ENCODE results near the gene C9orf50.
"Not testable (repeated sequence)": the region's sequence is repeated elsewhere in the genome, so short reads cannot be mapped to it uniquely, and the experiment has no call there.

Gene C9orf50

DNA sequence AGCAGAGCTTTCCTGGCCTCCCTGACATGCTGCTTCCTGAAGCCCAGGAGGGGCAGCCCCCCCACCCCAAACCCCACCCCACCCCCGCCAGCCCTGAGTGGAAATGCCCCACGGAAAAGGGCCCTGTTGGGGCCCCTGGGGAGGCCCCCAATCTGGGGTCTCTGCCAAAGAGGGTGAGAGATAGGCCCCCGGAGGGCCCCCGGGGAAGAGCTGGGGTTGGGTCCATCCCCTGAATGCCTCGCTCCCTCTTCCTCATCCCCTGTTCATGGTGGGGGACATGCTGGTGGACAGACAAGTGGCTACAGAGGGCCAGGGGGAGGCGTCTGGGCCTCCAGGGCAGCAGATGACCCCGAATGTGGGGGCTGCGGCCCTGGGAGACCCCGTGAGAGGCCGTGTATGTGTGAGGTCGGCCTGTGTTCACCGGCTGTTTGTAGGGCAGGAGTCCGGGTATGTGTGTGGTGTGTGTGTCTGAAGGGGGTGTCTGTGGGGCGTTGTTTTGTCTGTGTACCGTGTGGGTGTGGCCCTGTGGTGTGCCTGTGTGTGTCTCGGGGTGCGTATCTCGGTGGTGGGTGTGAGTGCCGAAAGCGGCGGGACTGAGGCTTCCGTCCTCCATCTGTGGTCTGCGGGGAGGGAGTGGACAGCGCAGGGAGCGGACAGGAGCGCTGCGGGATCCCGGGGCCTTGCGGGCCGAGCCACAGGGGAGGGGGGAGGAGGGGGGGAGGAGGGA, 11.3 kb downstream of the C9orf50 start:
- DNase-seq = peak; percentile 84

DNA sequence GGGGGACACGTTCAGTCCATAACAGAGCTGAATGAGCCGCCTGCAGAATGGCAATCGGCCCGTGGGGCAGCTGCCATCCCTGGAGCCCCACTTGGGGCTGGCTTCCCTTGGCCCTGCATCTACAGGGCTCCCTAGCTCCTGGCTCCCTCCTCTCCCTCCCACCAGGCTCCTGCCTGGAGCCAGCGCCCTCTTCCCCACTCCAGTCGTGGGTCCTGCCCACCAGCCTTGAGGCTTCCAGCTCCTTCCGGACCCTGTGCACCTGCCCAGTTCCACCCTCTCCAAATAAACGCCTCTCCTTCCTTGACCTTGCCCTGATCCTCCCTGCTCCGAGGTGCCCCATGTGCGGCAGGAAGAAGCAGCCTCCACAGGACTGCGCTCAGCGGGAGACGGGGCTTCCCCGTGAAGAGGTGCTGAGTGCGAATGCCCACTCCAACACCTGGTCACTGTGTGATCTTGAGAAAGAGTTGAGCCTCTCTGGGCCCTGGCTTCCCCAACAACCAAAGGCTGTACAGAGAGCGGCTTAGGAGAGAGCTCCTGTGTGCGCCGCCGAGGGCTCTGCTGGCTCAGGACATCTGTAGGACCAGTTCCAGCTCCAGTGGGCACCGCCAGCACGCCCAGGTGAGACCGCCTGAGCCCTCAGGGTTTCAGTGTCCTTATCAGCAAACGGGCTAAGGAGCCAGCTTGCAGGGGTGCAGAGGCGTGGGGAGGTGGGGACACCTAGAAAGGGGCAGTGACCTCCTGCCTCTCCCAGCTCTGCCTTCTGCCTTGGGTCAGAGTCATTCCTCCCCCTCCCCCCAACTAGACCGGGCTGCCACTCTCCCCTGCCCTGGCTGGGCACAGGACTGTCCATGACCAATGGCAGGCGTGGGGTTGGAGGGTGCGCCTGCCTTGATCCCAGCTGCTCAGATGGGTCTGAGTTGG, 12.1 kb downstream of the C9orf50 start:
- DNase-seq = no peak

DNA sequence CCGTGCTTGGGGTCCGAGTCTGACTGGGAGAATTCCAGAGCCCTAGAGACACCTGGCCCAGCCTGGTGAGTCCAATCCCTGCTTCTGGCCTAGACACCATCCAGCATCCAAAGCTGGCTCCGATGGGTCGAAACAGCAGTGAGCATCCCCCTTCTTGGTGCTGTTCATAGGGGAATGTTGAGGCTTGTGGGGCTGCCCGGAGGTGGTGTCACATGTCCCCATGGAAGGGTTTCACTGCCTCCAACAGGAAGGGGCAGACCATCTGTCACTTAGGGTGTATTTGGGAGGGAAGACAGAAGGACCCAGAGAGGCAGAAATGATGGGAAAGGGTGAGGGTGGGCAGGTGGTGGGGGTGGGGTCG, 13.9 kb downstream of the C9orf50 start:
- no peak for DNase-seq

DNA sequence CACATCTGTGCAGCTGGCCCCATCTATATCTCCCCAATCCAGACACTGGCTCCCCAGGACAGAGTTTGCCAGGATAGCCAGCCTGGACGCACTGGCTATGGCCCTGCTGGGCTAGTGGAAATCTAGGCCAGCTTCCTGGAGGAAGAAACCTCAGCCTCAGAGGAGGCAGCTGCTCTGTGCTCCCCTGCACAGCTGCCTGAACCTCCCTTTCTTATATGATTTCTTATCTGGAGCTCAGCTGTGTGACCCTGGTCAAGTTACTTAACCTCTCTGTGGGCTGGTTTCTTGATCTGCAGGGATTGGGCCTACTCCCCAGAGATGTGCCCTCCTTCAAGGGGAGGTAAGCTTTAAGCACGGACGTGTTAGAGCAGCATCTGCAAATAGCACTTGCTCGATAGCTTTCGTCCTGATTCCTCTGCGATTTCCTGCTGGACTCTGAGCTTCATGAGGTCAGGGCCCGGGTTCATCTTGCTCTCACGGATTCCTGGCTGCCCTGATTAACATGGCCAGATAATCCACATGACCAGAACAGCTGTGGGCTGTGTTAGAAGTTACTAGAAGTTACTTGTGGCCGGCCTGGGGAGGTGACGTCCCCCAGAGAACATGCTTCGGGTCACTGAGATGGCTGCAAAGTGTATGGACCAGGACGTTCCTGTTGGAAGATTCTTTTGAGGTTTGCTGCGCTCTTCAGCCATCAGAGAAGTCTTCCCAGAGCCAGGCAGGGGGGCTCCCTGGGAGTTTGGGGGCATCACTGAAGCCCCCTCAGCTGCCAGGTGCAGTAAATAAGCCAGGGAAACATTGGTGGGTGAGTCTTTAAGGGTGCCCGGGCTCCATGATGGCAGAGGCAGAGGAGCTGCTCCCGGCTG, 14.5 kb downstream of the C9orf50 start:
- no peak for DNase-seq

DNA sequence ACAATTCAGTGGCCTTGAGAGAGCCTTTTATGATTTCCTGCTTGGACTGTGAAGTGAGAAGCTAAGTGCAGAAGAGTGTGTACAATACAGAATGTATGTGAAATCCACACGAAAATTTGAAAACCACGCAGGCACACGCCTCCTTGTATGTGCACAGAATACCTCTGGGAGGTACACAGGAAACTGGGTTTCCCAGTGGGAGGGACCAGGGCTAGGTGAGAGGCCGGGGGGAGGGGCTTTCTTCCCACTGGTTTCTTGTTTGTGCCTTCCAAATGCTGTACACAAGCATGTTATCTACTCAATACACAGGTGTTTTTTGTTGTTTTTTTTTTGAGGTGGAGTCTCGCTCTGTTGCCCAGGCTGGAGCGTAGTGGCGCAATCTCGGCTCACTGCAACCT, 16.1 kb downstream of the C9orf50 start:
- DNase-seq = no peak

DNA sequence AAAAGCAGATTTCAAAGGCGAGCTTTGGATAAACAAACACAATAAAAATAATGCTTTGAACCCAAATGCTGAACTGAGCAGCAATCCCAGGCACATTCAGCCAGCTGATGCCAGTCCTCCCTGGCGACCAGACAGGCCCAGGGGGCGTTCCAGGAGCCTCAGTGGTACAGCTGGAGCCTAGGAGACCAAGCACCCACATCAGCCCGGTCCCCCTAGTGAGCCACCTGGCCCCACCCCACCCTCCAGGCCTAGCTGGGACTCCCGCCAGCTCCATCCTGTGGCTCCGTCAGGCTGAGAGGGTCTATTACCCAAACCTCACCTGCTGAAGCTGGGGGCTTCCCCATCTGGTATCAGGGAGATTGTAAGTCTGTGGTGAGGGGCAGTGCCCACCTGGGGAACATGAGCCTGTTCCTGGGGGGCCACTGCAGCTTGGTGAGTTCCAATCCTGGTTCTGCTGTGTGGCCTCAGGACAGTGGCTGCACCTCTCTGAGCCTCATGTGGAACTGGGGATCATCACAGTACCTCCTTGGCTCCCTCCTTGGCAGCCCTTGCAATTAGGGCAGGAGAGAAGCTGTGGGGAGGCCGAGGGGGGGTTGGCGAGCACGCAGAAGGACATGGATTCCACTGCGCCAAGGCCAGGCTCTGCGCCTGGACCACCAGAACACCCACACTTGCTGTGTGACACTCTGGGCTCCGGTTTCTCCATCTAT, 16.7 kb downstream of the C9orf50 start:
- DNase-seq = no peak

DNA sequence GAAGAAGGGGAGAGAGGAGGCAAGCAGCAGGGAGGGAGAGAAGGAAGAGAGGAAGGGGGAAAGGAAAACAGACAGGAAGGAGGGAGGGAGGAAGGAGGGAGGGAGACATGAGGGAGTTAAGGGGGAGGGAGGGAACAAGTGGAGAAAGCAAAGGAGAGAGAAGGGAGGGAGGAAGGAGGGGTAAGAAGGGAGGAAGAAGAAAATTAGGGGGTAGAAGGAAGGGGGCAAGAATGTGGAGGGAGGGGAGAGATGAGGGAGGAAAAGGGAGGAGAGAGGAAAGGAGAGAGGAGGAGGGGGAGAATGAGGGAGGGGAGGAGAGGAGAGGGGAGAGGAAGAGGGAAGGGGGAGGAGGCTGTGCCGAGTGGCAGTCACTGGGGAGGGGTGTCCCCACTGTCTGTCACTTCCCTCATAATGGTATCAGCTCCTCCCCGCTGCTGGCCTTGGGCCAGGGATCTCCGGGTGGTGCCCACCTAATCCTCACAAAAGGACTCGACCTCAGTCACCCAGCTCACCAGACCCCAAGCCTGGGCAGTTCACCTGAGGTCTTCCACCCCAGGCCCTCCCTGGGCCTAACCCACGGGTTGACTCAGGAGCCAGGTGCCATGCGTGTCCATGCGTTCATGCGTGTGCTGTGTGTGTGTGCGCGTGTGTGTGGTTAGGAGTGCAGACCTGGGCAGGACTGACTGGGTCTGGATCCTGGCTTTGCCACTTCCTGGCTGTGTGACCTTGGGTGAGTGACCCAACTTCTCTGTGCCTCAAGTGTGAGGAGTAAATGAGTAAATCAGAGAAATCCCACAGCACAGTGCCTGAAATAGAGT, 18.1 kb downstream of the C9orf50 start:
- no peak for DNase-seq

DNA sequence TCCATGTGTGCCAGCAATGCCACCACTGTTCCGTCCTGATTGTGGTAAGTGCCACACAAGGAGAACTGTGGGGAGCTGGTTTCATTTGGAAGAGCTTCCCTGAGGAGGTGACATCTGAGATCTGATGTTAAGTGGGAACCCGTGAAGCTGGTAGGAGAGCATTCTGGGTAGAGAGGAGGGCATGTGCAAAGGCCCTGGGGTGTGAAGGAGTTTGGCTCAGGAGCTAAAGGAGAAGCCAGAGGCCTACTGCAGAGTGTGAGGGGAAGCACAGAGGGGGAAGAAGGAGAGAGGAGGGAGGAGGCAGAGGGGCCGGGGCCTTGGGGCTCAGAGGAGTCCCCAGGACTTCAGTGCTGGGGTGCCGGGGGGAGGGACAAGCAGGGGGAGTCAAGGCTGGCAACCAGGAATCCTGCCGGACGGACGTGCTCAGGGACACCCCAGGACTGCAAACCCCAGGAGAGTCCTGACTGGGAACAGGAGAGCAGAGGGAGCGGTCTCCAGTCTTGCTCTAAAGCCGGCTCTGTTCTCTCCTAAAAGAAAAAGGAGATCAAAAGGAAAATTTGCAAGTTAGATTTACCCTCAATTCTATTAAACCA, 19.7 kb downstream of the C9orf50 start:
- DNase-seq = no peak

DNA sequence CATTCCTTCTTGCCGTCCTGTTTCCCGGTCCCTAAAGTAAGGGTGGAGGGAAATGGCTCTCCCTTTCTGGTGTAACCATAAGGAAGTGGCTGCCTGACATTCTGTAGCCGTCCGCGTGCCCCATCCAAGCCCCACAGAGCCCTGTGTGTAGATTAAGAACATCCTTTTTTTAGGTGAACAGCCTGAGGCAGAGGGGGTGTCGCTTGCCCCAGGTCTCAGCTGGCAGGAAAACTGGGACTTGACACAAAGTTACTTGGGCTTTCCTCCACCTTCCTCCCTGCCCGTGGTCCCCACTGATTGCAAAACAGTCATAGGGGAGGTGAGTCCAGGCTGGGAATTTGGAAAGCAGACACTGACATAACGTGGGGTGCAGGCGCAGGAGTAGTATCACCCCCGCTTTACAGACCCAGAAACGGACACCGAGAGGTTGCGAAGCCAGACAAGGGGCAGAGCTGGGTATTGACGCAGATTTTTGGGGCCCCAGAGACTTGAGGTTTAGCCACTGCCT, 22.8 kb downstream of the C9orf50 start:
- DNase-seq = no peak

DNA sequence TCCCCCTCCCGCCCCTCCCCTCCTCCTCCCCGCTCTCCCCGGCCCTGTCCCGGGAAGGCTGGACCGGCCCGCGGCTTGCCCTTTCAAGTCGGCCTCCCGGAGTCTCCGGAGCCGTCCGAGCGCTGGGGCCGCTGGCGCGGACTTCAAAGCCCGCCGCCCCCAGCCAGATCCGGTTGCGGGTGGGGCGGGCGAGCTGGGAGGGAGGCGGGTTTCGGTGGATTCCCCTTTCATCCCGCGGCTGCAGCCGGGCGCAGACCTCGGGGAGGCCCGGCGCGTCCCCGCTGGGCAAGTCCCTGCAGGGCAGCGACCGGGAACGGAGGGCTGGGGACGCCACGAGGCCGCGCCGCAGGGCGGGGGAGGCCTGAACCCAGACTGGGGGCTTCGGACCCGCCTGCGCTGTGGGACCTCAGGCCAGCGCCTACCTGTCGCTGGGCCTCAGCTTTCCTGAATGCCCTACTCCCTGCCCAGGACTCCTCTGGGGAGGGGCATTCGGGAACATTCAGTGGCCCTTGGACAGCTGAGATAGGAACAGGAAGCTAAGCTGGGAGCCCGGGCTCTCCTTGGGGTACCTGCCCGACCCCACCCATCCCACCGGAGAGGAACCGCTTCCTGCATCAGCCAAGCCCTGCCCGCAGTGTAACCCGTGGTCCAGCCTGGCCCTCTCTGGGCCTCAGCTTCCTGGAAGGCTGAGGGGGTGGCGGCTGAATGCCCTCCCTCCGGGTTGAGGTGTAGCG, 23.4 kb downstream of the C9orf50 start:
- DNase-seq = peak; percentile 18 to 47

DNA sequence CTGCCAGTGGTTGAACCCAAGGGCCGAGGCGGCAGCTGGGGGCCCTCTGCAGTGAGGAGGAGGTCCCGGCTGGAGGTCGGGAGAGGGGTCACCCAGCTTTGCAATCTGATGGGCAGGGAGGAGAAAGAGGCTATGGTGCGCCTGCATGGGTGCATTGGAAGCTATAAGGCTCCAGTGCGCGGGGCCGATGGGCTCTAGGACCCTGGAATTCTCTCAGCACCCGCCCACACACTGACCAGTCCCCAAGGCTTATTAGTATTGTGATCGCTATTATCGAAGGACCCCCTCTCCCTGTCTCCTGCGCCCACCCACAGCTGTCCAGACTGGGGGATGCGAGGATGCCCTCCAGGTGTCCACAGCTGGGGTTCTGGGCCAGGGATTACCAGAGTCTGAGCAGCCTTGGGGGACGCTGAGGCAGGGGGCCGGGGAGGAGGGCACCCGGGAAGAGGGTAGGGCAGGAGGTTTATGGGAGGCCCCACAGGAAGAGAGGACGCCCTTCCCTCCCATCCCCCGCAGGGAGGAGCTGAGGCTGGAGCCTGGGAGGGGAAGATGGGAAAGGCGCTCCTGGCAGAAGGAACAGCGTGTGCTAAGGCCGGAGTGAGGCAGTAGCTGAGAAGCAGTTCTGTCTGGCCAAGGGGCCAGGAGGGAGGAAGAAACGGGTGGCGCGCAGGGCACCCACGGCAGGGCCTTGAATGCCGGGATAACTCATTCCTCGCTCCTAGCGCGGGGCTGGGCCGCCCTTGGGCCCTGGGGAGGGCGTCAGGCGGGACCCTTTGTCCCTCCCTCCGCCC, 24.2 kb downstream of the C9orf50 start:
- no peak for DNase-seq

DNA sequence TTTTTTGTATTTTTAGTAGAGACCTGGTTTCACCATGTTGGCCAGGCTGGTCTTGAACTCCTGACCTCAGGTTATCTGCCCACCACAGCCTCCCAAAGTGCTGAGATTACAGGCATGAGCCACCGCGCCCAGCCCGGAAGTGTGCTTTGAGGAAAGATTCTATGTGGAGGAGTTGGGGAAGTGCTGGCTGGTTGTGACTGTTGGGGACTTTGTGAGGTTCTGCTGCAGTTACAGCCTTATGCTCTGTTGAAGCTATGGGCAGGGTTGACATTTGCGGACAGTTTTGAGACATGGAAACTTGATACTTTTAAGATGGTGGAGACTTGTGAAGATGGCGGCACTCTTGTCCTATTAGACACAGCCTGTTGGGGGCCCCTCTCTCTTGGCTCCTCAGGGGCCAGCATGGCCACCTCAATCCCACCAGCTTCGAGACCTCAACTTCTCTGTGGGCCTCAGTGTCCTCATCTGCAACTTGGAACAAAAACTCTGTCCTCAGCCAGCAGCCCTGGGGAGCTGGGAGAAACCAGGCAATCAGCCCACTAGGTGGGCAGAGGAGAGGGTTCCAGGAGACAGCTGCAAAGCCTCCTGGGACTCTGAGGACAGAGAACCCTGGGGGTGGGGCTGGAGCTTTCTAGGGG, 24.9 kb downstream of the C9orf50 start:
- peak in 1 of 2 donors; percentile 30 for DNase-seq

DNA sequence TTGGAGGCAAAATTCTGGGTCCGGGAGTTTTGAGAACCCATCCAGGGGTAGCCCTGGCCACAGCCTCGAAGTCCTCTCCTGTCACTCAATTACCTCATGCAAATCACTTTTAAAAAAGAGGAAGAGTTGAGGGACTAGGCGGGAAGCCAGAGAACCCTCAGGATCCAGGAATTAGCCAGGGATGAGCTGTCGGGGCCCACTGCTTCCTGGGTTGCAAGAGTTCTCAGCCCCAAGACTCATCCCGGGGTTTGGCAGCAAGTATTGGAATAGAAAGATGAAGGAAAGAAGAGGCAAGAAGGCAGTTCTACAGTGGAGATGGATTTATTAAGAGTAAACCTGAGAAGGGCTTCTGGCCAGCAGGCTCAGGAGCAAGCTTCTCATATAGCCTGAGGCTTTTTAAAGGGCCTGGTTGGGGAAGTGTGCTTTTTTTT, 25.6 kb downstream of the C9orf50 start:
- DNase-seq = no peak

DNA sequence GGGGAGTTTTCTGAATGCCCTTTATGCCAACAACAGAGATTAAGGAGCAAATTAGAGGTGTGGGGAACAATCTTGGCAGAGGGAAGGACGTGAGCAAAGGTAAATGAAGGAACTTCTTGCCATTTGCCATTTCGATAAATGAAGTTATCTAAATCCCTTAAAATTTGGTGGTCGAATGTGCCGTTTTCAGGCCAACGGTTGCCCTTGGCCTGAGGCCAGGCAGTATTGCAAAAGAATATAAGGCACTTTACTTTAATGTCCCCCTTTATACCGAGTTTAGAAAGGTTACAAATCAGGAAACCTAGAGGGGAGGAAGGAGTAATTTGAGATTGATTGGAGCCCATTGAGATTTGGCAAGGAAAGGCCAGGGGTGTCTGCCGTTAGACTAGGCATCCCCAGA, 26.3 kb downstream of the C9orf50 start:
- DNase-seq = no peak

DNA sequence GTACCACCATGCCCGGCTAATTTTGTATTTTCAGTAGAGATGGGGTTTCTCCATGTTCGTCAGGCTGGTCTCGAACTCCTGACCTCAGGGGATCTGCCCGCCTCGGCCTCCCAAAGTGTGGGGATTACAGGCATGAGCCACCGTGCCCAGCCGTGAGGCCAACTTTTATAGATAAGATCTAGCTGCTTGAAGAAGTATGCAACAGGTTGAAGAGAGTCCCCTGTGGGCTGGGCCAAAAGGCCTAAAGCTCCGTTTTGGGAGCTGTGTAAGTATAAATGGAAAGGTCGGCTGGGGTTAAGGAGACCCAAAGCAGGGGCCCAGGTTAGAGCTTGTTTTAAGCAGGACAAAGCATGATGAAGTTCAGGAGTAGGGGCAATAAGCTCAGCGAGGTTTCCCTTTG, 28.1 kb downstream of the C9orf50 start:
- not testable (repeated sequence) for DNase-seq

DNA sequence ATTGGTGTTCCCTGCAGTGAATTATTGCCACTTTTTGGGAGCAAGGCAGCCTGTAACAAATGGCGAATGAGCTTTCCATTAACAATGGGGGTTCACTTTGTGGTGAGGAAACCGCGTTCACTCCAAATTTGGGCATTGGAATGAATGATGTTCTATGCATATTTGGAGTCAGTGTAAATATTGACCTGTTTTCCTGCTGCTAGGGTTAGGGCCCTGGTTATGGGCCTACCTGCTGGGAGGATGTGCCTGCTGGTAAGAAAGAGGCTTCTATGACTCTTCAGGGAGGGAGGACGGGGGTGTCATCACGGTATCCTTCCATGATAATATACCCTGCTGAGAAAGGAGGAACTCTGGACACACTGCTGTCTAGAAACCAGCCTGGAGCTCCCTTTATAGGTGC, 29.0 kb downstream of the C9orf50 start:
- DNase-seq = no peak

DNA sequence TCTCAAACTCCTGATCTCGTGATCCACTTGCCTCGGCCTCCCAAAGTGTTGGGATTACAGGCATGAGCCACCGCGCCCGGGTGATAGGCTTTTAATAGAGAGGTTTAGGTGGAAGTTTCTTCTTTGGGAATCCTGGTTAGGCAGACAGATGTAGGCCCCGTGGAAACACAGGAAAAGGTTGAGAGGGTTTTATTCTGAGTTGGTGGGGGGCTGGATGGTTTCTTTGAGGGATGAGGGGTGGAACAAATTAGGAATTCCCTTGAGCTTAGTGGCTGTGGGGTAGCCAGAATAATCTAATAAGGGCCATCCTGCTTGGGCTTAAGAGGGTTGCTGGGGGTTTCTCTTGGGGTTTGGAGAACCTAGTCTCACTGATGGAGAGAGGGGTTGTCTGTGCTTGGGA, 30.4 kb downstream of the C9orf50 start:
- no peak for DNase-seq

DNA sequence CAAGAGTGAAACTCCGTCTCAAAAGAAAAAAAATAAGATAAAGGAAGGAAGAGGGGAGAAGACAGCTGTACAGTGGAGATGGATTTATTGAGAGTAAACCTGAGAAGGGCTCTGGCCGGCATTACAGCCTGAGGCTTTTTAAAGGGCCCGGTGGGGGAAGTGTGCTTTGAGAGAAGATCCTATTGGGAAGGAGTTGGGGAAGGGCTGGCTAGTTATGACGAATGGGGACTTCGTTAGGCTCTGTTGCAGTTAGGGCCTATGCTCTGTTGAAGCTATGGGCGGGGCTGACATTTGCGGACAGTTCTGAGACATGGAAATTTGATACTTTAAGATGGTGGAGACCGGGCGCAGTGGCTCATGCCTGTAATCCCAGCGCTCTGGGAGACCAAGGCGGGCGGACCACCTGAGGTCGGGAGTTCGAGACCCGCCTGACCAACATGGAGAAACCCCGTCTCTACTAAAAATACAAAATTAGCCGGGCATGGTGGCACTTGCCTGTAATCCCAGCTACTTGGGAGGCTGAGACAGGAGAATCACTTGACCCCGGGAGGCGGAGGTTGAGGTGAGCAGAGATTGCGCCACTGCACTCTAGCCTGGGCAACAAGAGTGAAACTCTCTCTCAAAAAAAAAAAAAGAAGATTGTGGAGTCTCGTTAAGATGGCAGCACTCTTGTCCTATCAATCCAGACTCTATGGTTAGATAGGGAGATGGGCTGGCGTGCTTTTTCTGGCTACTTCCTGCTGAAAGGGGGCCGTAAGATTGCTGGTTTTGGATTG, 33.2 kb downstream of the C9orf50 start:
- no peak for DNase-seq

All from CD4-positive, alpha-beta T cell treated with Interleukin-4 for 1 hour (primary cell).